Measurements from ENCODE around the gene PCDH9. TPM values are rescaled to one million over a fixed set of nuclear protein-coding genes. Genes with fewer than 3 reads are reported as not detected.

The PCDH9 gene
- total and polyA plus RNA-seq, 2 of the 13 experiments (the other 11 are each of a cell fraction or from before 2014, with no cell fraction given): 0.09 TPM; not detected in 1

DNA sequence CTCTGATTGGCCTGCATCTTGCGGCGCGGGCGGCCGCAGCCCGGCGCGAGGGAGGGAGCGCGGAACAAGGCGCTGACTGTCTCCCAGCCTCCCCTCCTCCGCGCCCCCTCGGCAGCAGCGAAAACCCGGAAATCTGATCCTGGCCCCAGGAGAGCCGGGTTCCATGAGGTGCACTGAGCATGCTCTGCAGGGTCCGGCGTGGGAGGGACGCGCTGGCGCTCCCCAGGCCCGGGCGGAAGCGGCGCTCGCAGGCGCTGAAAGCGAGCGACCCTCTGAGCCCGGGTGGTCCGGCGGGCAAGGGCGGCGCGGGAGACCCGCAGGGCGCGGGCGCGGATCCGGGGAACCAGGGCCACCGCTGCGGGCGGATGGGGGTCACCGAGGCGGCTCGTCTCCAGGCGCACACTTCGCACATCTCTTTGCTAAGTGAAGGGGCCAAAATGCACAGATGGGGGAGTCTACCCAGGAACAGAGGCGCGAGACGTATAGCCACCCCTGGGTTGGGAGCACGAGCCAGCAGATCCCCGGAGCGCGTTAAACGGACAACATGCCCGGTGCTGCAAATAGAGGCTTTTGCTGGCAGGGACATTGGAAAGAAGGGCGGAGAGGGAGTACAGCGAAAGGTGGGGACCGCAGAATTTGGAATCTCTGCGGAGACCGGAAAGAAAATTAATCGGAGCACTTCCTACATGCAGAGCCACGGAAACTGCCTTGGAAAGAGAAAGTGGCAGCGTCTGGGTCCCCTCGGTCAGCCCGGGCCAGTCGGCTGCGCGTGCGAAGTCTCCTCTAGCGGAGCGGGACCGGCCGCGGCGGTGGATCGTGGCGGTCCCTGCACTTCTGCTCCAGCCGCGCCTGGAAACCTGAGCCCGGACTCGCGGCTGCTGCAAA lies 510 bp upstream of the PCDH9 start (continued):
- TF ChIP-seq, protein P1, sequence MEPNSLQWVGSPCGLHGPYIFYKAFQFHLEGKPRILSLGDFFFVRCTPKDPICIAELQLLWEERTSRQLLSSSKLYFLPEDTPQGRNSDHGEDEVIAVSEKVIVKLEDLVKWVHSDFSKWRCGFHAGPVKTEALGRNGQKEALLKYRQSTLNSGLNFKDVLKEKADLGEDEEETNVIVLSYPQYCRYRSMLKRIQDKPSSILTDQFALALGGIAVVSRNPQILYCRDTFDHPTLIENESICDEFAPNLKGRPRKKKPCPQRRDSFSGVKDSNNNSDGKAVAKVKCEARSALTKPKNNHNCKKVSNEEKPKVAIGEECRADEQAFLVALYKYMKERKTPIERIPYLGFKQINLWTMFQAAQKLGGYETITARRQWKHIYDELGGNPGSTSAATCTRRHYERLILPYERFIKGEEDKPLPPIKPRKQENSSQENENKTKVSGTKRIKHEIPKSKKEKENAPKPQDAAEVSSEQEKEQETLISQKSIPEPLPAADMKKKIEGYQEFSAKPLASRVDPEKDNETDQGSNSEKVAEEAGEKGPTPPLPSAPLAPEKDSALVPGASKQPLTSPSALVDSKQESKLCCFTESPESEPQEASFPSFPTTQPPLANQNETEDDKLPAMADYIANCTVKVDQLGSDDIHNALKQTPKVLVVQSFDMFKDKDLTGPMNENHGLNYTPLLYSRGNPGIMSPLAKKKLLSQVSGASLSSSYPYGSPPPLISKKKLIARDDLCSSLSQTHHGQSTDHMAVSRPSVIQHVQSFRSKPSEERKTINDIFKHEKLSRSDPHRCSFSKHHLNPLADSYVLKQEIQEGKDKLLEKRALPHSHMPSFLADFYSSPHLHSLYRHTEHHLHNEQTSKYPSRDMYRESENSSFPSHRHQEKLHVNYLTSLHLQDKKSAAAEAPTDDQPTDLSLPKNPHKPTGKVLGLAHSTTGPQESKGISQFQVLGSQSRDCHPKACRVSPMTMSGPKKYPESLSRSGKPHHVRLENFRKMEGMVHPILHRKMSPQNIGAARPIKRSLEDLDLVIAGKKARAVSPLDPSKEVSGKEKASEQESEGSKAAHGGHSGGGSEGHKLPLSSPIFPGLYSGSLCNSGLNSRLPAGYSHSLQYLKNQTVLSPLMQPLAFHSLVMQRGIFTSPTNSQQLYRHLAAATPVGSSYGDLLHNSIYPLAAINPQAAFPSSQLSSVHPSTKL (CRISPR knock-in tag; IDR thresholded peaks at IDR 0.05): peak; percentile 59
- TF ChIP-seq, protein P2, sequence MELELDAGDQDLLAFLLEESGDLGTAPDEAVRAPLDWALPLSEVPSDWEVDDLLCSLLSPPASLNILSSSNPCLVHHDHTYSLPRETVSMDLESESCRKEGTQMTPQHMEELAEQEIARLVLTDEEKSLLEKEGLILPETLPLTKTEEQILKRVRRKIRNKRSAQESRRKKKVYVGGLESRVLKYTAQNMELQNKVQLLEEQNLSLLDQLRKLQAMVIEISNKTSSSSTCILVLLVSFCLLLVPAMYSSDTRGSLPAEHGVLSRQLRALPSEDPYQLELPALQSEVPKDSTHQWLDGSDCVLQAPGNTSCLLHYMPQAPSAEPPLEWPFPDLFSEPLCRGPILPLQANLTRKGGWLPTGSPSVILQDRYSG (CRISPR knock-in tag; IDR thresholded peaks at IDR 0.05): no peak
- TF ChIP-seq SNAI1 (CRISPR knock-in tag; IDR thresholded peaks at IDR 0.05; ENCODE audit: borderline replicate concordance) (no peak), CHCHD3 (CRISPR knock-in tag; IDR thresholded peaks at IDR 0.05) (no peak), ZSCAN20 (CRISPR knock-in tag; IDR thresholded peaks at IDR 0.05; ENCODE audit: borderline replicate concordance) (0 out of 2 replicates have a peak, but pooled peaks have one; percentile 35), ZNF678 (CRISPR knock-in tag; IDR thresholded peaks at IDR 0.05) (peak; percentile 31; the same call in 1 of the 2 replicates), KLF16 (CRISPR knock-in tag; IDR thresholded peaks at IDR 0.05) (peak in 1 of 2 experiments; percentile 60; a peak in 1 of 4 replicates), MAZ (IDR thresholded peaks at IDR 0.05; ENCODE audit: borderline replicate concordance, low read depth, low read length) (peak; percentile 90; the same call in 1 of the 2 replicates), MAZ (CRISPR knock-in tag; IDR thresholded peaks at IDR 0.05; ENCODE audit: low read depth) (peak; percentile 79), NR1H2 (CRISPR knock-in tag; IDR thresholded peaks at IDR 0.05; ENCODE audit: borderline replicate concordance, low read depth) (no peak)
- TF ChIP-seq, protein P3, sequence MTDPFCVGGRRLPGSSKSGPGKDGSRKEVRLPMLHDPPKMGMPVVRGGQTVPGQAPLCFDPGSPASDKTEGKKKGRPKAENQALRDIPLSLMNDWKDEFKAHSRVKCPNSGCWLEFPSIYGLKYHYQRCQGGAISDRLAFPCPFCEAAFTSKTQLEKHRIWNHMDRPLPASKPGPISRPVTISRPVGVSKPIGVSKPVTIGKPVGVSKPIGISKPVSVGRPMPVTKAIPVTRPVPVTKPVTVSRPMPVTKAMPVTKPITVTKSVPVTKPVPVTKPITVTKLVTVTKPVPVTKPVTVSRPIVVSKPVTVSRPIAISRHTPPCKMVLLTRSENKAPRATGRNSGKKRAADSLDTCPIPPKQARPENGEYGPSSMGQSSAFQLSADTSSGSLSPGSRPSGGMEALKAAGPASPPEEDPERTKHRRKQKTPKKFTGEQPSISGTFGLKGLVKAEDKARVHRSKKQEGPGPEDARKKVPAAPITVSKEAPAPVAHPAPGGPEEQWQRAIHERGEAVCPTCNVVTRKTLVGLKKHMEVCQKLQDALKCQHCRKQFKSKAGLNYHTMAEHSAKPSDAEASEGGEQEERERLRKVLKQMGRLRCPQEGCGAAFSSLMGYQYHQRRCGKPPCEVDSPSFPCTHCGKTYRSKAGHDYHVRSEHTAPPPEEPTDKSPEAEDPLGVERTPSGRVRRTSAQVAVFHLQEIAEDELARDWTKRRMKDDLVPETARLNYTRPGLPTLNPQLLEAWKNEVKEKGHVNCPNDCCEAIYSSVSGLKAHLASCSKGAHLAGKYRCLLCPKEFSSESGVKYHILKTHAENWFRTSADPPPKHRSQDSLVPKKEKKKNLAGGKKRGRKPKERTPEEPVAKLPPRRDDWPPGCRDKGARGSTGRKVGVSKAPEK (CRISPR knock-in tag; IDR thresholded peaks at IDR 0.05; ENCODE audit: borderline replicate concordance): no peak
- TF ChIP-seq, protein P4, sequence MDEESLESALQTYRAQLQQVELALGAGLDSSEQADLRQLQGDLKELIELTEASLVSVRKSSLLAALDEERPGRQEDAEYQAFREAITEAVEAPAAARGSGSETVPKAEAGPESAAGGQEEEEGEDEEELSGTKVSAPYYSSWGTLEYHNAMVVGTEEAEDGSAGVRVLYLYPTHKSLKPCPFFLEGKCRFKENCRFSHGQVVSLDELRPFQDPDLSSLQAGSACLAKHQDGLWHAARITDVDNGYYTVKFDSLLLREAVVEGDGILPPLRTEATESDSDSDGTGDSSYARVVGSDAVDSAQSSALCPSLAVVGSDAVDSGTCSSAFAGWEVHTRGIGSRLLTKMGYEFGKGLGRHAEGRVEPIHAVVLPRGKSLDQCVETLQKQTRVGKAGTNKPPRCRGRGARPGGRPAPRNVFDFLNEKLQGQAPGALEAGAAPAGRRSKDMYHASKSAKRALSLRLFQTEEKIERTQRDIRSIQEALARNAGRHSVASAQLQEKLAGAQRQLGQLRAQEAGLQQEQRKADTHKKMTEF (CRISPR knock-in tag; IDR thresholded peaks at IDR 0.05): peak; percentile 90; the same call in 1 of the 2 replicates
- TF ChIP-seq, protein P5, sequence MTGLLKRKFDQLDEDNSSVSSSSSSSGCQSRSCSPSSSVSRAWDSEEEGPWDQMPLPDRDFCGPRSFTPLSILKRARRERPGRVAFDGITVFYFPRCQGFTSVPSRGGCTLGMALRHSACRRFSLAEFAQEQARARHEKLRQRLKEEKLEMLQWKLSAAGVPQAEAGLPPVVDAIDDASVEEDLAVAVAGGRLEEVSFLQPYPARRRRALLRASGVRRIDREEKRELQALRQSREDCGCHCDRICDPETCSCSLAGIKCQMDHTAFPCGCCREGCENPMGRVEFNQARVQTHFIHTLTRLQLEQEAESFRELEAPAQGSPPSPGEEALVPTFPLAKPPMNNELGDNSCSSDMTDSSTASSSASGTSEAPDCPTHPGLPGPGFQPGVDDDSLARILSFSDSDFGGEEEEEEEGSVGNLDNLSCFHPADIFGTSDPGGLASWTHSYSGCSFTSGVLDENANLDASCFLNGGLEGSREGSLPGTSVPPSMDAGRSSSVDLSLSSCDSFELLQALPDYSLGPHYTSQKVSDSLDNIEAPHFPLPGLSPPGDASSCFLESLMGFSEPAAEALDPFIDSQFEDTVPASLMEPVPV (CRISPR knock-in tag; IDR thresholded peaks at IDR 0.05): no peak
- TF ChIP-seq, protein P6, sequence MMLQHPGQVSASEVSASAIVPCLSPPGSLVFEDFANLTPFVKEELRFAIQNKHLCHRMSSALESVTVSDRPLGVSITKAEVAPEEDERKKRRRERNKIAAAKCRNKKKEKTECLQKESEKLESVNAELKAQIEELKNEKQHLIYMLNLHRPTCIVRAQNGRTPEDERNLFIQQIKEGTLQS (CRISPR knock-in tag; IDR thresholded peaks at IDR 0.05): 0 out of 2 replicates have a peak, but pooled peaks have one; percentile 41
- TF ChIP-seq, protein P7, sequence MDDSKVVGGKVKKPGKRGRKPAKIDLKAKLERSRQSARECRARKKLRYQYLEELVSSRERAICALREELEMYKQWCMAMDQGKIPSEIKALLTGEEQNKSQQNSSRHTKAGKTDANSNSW (CRISPR knock-in tag; IDR thresholded peaks at IDR 0.05; ENCODE audit: borderline replicate concordance): no peak
